Muscle of leg (tissue), 11 donors: ENCODE measurements around the gene YWHAB. TPM values are rescaled to one million over a fixed set of nuclear protein-coding genes. Genes with fewer than 3 reads are reported as not detected.

Experiments used
- DNase-seq: peaks from one replicate; pipeline ENCODE4 v3.0.0; 2013
- H3K27ac ChIP-seq: one replicate; pipeline ENCODE4 v1.5.1; 2013; ENCODE audit warnings: mild to moderate bottlenecking, low read length, control low read depth
- H3K27me3 ChIP-seq: one replicate; pipeline ENCODE4 v1.6.1; 2013; ENCODE audit warnings: low read length; ENCODE audit not compliant: control insufficient read depth, insufficient read depth
- H3K36me3 ChIP-seq: one replicate; pipeline ENCODE4 v1.6.1; 2013; ENCODE audit warnings: low read length; ENCODE audit not compliant: control insufficient read depth, insufficient read depth
- H3K4me1 ChIP-seq: one replicate; pipeline ENCODE4 v1.6.1; 2013; ENCODE audit warnings: low read length; ENCODE audit not compliant: control insufficient read depth, insufficient read depth
- H3K4me3 ChIP-seq: one replicate; pipeline ENCODE4 v1.5.1; 2013; ENCODE audit warnings: low read length, control low read depth
- H3K9me3 ChIP-seq: replicated peaks from 2 replicates; pipeline ENCODE4 v1.6.1; 2013; ENCODE audit warnings: low read depth, low read length; ENCODE audit not compliant: control insufficient read depth
- WGBS: methylation state at CpG from one replicate; pipeline ENCODE4 v1.1.5; 2013; ENCODE audit warnings: missing lambda C conversion rate; ENCODE audit not compliant: insufficient coverage; 5-methylcytosine and 5-hydroxymethylcytosine counted together
- polyA plus RNA-seq, 8 donors: library from polyadenylated mRNA; unstranded; fragments of 120-200 nt; gene quantifications; one replicate each; pipeline versions ENCODE4 v1.2.1 to v1.2.3, GENCODE V29; 2013; ENCODE audit warnings: inconsistent platforms in 1 of 8, low replicate concordance in 1 of 8; ENCODE audit not compliant: insufficient read length in 8 of 8, insufficient read depth in 1 of 8
- total RNA-seq: library from RNA; stranded (reverse); fragments of 120-200 nt; gene quantifications from one replicate; pipeline ENCODE4 v1.2.4, GENCODE V29; 2013

Gene YWHAB
- total and polyA plus RNA-seq, 9 donors = 62.7 to 129 (median 108) TPM

DNA sequence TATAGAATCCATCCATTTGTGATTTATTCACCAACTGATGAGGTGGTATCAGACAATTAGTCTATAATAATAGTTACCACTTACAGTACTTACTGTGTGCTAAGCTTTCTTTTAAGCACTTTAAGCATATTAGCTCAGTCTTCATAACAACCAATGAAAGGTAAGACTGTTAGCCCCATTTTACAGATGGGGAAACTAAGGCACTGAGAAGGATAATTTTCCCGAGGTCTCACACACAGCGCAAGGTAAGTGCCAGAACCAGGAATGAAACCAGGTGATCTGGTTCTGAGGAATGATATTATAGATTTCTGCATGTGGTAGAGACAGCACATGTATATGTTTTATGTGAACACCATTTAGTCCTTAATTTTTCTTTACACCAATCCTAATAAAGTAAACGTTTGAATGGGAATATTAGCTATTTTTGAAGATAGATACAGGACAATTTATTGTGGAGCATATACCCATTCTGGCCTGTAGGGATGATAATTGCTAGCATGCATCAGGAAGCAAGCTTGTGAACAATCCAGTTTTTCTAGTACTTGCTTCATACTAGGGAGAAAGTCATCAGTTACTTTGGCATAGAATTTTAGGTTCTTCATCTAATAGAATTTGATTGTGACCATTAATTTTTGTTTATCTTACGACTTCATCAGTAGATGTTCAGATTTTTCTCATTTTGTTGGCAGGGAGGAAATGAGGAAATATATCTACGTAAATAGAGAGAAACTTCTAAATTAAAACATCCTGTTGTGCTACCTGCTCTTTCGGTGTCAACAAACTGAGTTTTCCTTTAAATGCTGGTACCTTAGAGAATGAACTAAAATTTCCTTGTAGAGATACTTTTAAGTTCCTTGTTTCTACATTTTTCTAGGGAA is 3.0 kb downstream of the YWHAB start:
- no peaks in the 10 kb centered on the region for H3K36me3 ChIP-seq
- H3K4me1 ChIP-seq = peaks cover 19% of the 10 kb centered on the region
- DNase-seq = no peak
- 92% methylated on average over 2 of the region's 6 CpGs for whole genome bisulfite sequencing
- H3K4me3 ChIP-seq = no peak overlapping the region
- no peaks in the 10 kb centered on the region for H3K27me3 ChIP-seq
- no peak overlapping the region for H3K27ac ChIP-seq
- H3K9me3 ChIP-seq = no peaks in the 10 kb centered on the region

DNA sequence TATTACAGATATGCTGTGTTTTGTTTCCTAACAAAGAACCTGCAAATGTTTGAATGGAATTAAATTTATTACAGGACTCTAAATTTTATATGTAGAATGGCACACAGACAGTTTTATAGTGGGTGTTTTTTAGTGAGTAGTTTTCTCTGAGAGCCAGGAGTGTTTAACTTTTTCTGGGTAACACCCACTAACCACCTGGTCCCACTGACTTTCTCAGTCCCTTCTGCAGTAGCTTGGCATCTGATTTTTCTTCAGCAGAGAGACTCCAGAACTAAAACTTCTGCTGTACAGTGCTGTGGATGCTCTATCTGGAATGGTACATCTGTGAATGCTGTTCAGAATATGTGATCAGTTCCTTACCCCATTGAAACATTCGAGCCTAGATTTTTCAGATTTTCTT is 6.3 kb downstream of the YWHAB start:
- H3K9me3 ChIP-seq = no peaks in the 10 kb centered on the region
- WGBS = 80% methylated on average over 1 of the region's 1 CpG
- DNase-seq = no peak
- no peak overlapping the region for H3K4me3 ChIP-seq
- no peak overlapping the region for H3K27ac ChIP-seq
- H3K36me3 ChIP-seq = peaks cover 4% of the 10 kb centered on the region
- no peaks in the 10 kb centered on the region for H3K27me3 ChIP-seq
- peaks cover 9% of the 10 kb centered on the region for H3K4me1 ChIP-seq

DNA sequence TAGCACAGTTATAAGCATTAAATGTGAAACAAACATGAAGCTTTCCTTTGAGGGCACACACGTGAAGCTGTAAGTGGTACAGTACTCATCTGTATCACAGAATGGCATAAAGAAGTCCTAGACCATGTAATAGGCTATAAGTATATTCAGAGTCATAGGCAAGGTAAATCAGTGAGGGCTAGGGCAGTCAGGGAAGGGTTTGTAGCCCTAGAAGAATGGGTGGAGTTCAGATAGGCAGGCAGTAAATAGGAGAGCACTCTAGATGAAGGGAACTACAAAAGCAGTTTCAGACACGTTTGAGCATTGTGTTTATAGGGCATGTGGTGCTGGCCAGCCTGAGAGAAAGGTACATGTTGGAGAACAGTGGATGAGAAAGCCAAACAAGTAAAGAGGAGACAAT is 9.5 kb downstream of the YWHAB start:
- H3K27ac ChIP-seq = no peak overlapping the region
- H3K36me3 ChIP-seq = peaks cover 9% of the 10 kb centered on the region
- peaks cover 3% of the 10 kb centered on the region for H3K4me1 ChIP-seq
- WGBS = 36% methylated on average over 1 of the region's 2 CpGs
- no peak for DNase-seq
- no peaks in the 10 kb centered on the region for H3K27me3 ChIP-seq
- no peaks in the 10 kb centered on the region for H3K9me3 ChIP-seq
- no peak overlapping the region for H3K4me3 ChIP-seq

DNA sequence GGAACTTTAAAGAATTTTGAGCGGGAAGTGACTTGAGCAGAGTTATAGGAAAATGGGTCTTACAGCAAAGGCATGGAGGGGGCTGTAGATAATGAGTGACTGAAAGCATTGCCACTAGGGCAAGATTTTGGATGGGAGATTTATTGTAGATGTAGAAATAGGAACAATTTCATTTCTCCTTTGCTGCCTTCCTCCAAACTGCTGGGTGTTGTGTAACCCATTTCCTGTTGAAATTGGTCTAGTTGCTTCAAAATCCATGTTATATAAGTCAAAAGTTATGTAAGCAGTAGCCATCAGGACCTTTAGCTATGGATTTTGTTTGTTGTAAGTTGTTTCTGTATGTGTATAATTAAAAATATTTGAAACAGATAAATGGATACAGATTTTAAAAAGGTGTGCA is 11.1 kb downstream of the YWHAB start:
- Histone ChIP-seq H3K9me3 (no peaks in the 10 kb centered on the region), H3K27ac (no peak overlapping the region), H3K27me3 (no peaks in the 10 kb centered on the region), H3K36me3 (peaks cover 19% of the 10 kb centered on the region), H3K4me3 (no peak overlapping the region), H3K4me1 (peaks cover 3% of the 10 kb centered on the region)
- DNase-seq = peak; percentile 57
- 69% methylated on average over 1 of the region's 1 CpG for WGBS

- no peak overlapping the region for H3K27ac ChIP-seq
- H3K36me3 ChIP-seq = peaks cover 24% of the 10 kb centered on the region
- no peak for DNase-seq
- H3K9me3 ChIP-seq = no peaks in the 10 kb centered on the region
- H3K27me3 ChIP-seq = no peaks in the 10 kb centered on the region
- H3K4me3 ChIP-seq = no peak overlapping the region
- H3K4me1 ChIP-seq = peaks cover 3% of the 10 kb centered on the region
- no CpG with 5 or more reads among the region's 1 CpG for WGBS
Observed at GRCh38 chr20:44897133-44897532, 11.6 kb downstream of the YWHAB start.

DNA sequence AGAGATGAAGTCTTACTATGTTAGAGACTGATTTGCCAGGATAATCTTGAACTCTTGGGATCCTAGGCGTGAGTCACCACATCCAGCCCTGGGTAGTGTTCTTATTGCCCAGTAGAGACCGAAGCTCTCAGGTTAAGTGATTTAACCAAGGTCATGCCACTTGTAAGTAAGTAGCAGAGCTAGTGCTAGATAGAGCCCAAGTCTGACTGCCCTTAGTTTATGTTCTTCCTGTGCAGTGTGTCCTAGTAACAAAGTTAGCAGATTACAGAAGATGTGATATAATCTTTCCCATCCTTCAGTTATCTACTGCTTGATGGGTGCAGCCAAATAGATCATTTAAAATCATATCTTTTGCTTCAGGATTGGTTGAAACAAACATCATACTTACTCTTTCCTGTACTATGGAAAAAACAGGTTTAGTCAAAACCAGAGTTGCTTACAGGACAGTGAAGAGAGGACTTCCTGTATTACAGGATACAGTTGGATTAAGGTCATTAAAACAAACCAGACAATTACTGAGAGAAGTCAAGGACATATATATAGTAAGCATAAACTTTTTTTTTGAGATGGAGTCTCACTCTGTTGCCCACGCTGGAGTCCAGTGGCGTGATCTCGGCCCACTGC is 14.8 kb downstream of the YWHAB start:
- Histone ChIP-seq H3K27me3 (no peaks in the 10 kb centered on the region), H3K4me1 (peaks cover 3% of the 10 kb centered on the region), H3K36me3 (peaks cover 39% of the 10 kb centered on the region), H3K4me3 (no peak overlapping the region), H3K27ac (no peak overlapping the region), H3K9me3 (no peaks in the 10 kb centered on the region)
- DNase-seq = no peak
- 71% methylated on average over 2 of the region's 5 CpGs for WGBS

DNA sequence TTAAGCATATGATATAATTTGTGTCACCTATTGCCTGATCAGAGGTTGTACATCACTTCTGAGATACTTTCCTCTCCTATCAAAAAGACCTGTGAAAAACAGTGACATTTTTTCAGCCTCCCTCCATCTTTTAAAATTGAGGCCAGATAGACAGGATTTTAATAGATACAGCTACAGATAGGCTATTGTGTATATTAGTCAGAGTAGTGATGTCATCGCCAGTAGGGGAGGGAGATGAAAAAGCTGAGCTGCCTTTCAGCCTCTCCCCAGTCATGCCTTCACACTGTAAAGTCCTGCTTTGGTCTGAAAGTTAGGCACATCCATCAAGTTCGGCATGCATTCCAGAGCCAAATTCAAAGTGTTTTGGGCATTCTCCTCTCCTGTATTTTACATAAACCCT is 16.5 kb downstream of the YWHAB start:
- WGBS = 67% methylated on average over 1 of the region's 2 CpGs
- H3K9me3 ChIP-seq = no peaks in the 10 kb centered on the region
- H3K27ac ChIP-seq = no peak overlapping the region
- no peaks in the 10 kb centered on the region for H3K27me3 ChIP-seq
- H3K4me3 ChIP-seq = no peak overlapping the region
- H3K4me1 ChIP-seq = no peaks in the 10 kb centered on the region
- peaks cover 51% of the 10 kb centered on the region for H3K36me3 ChIP-seq
- no peak for DNase-seq

DNA sequence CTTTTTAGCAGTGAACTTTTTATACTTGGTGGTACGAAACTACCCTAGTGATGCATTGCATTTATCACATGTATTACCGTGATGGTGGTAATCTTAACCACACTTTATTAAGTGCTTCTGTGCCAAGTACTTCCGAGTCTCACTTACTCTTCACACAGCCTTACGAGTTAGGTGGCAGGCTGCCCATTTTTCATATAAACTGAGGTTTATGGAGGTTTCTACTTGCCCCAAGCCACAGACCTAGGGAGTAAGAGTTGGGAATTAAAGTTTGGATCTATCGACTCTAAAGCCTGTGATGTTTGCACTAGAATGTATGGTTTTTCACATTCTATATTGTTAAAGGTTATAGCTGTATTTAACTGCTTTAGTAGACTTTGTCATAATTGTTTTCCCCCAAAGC is 18.9 kb downstream of the YWHAB start:
- Histone ChIP-seq H3K4me1 (no peaks in the 10 kb centered on the region), H3K27ac (no peak overlapping the region), H3K9me3 (no peaks in the 10 kb centered on the region), H3K4me3 (no peak overlapping the region), H3K27me3 (no peaks in the 10 kb centered on the region), H3K36me3 (peaks cover 56% of the 10 kb centered on the region)
- DNase-seq = no peak
- no CpG with 5 or more reads among the region's 5 CpGs for WGBS

- Histone ChIP-seq H3K27ac (no peak overlapping the region), H3K27me3 (no peaks in the 10 kb centered on the region), H3K4me1 (peaks cover 10% of the 10 kb centered on the region), H3K36me3 (peaks cover 31% of the 10 kb centered on the region), H3K4me3 (peak overlapping the region; percentile 68), H3K9me3 (no peaks in the 10 kb centered on the region)
- 11% methylated on average over 10 of the region's 14 CpGs for WGBS
- no peak for DNase-seq
Observed at GRCh38 chr20:44908987-44909871, 23.7 kb downstream of the YWHAB start.
